ENCODE measurements around the gene HAUS5.

GRCh38 chr19:35607661-35608060, 4.9 kb upstream of the HAUS5 start:
- TF ChIP-seq CTCF (IDR thresholded peaks at IDR 0.05): no peak
- no peak for TF ChIP-seq EZH2phosphoT487 (IDR thresholded peaks at IDR 0.05)
